Aorta (tissue), 5 donors: ENCODE measurements around the gene MRPS2. TPM values are rescaled to one million over a fixed set of nuclear protein-coding genes. Genes with fewer than 3 reads are reported as not detected.

Source experiments
- ATAC-seq: fragments of 200-7000 bp; cut with Tn5 transposase; one replicate; pipeline ENCODE4 v1.9.1; 2022; ENCODE audit warnings: moderate library complexity; ENCODE audit not compliant: low FRiP score
- DNase-seq, 2 donors: peaks; one replicate each; pipeline ENCODE4 v3.0.0-alpha.2; 2020
- H3K27ac ChIP-seq, 2 donors: one replicate each; pipeline ENCODE4 v1.5.1; 2013; ENCODE audit warnings: low read length in 2 of 2, mild to moderate bottlenecking in 2 of 2, moderate library complexity in 2 of 2, control low read depth in 1 of 2, inconsistent platforms in 1 of 2, low read depth in 1 of 2
- H3K27me3 ChIP-seq, 2 donors: one replicate each; pipeline ENCODE4 v1.6.1; 2013; ENCODE audit warnings: control low read depth in 1 of 2, low read length in 1 of 2, mild to moderate bottlenecking in 1 of 2, moderate library complexity in 1 of 2; ENCODE audit not compliant: insufficient read depth in 2 of 2, control insufficient read depth in 1 of 2
- H3K36me3 ChIP-seq, 2 donors: one replicate each; pipeline ENCODE4 v1.6.1; 2013; ENCODE audit warnings: control low read depth in 1 of 2, low read length in 1 of 2, mild to moderate bottlenecking in 1 of 2; ENCODE audit not compliant: insufficient read depth in 2 of 2, control insufficient read depth in 1 of 2
- H3K4me1 ChIP-seq, 2 donors: one replicate each; pipeline ENCODE4 v1.6.1; 2013; ENCODE audit warnings: low read length in 2 of 2, control low read depth in 1 of 2, mild to moderate bottlenecking in 1 of 2, moderate library complexity in 1 of 2; ENCODE audit not compliant: insufficient read depth in 2 of 2, control insufficient read depth in 1 of 2
- H3K4me3 ChIP-seq, 2 donors: one replicate each; pipeline ENCODE4 v1.5.1; 2013; ENCODE audit warnings: low read length in 2 of 2, control low read depth in 1 of 2, mild to moderate bottlenecking in 1 of 2
- H3K9me3 ChIP-seq: one replicate; pipeline ENCODE4 v1.6.1; 2013; ENCODE audit warnings: mild to moderate bottlenecking, low read length; ENCODE audit not compliant: control insufficient read depth
- WGBS, 2 donors: extraction: QIAGEN DNeasy Blood & Tissue Kit; methylation state at CpG; one replicate each; pipeline ENCODE4 v1.1.7; 2013; 5-methylcytosine and 5-hydroxymethylcytosine counted together
- intact Hi-C, 2 donors: fragments of 100-400 bp; cut with DNase I; formaldehyde crosslinking; loops; one replicate each; pipeline versions ENCODE4 v1.14.2 to v1.15.0; 2022
- polyA plus RNA-seq, 2 donors: library from polyadenylated mRNA; stranded (reverse); fragments of 200-250 nt; gene quantifications; one replicate each; pipeline ENCODE4 v1.2.3, GENCODE V29; 2013
- total RNA-seq, 2 donors: library from RNA; stranded (reverse); fragmentation: NEBNext Ultra II Directional; extraction: Animal tissue kit (Norgen Biotek cat#: 25700); gene quantifications; one replicate each; pipeline ENCODE4 v1.2.1, GENCODE V29; 2021
- donor health status: healthy with polysubstance abuse.
- donor health status: Bipolar disorder and iron deficiency.
- donor health status: DM: no; HTN: no; CAD: no.
- donor health status: DM: no; HTN: no; CAD: no.
- donor health status: DM: yes; HTN: yes; CAD: no.

Gene MRPS2
- total and polyA plus RNA-seq, 4 donors: 15.5 to 30.5 (median 18.3) TPM

DNA sequence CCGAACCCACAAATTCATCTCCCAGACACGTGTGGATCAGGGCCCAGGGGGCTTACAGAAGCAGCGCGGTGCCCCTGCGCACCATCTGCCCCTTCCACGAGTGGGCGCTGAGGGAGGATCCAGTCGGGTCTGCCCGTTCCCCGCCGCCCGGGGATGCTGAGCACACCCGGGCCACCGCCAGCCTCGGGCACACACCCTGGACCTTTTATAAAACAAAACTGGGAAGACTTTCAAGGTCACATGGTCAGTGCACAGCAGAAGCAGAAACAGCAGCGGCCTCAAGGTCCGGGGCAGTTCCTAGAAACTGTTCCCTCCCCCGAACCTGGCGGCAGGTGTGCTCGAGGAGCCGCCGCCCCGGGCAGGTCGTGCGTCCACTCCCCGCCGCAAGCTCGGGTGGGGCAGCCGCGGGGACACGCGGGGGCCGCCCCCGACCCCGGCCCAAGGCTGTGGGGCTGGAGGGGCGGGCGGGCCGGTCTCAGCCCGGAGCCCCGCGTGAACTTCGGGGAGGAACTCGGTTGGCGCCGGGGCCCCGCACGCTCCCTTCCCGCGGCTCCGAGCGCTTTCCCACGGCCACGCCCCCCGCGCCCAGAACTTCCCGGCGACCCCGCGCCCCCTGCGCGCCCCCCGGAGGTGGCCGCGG lies 21.5 kb upstream of the MRPS2 start:
- no peak overlapping the region for H3K27ac ChIP-seq
- intact Hi-C loops: no loop called here
- no peaks in the 10 kb centered on the region for H3K9me3 ChIP-seq
- H3K4me1 ChIP-seq: no peaks in the 10 kb centered on the region
- ATAC-seq (peak; percentile 70), DNase-seq (peak in 1 of 2 donors; percentile 64)
- peak overlapping the region; percentile 89 to 96 for H3K4me3 ChIP-seq
- 1% methylated on average over 41 to 64 of the region's 64 CpGs for WGBS, 2 donors
- no peaks in the 10 kb centered on the region for H3K36me3 ChIP-seq
- no peaks in the 10 kb centered on the region for H3K27me3 ChIP-seq

GRCh38 chr9:135479469-135480052 lies 20.9 kb upstream of the MRPS2 start, which contains the start of gene PPP1R26:
Gene PPP1R26, plus strand, starts transcription at chr9:135479782. Its CDS starts 4,729 bp downstream, at chr9:135484511.
- Histone ChIP-seq H3K4me1 (no peaks in the 10 kb centered on the region), H3K9me3 (no peaks in the 10 kb centered on the region), H3K27ac (no peak within 1 kb of the TSS), H3K36me3 (no peaks in the 10 kb centered on the region), H3K4me3 (peak within 1 kb of the TSS; percentile 89 to 96), H3K27me3 (no peaks in the 10 kb centered on the region)
- intact Hi-C loops: loop anchor here in 1 of 2 donors (2.0 kb wide), 1 partner anchor 19 kb away; a partner anchor contains a TSS
- ATAC-seq (no peak), DNase-seq (no peak)
- 1% methylated on average over 14 to 103 of the region's 103 CpGs for WGBS, 2 donors

- DNase-seq (no peak), ATAC-seq (peak; percentile 33)
- intact Hi-C loops: loop anchor here in 1 of 2 donors (2.0 kb wide), 1 partner anchor 18 kb away; a partner anchor contains a TSS
- H3K36me3 ChIP-seq: peaks cover 0 to 1% of the 10 kb centered on the region in 2 donors
- 1% methylated on average over 66 to 76 of the region's 76 CpGs for WGBS, 2 donors
- H3K4me1 ChIP-seq: no peaks in the 10 kb centered on the region
- H3K27me3 ChIP-seq: no peaks in the 10 kb centered on the region
- no peak overlapping the region for H3K27ac ChIP-seq
- H3K9me3 ChIP-seq: no peaks in the 10 kb centered on the region
- peak overlapping the region; percentile 89 to 96 for H3K4me3 ChIP-seq
Observed at GRCh38 chr9:135480071-135480939, 20.2 kb upstream of the MRPS2 start.

DNA sequence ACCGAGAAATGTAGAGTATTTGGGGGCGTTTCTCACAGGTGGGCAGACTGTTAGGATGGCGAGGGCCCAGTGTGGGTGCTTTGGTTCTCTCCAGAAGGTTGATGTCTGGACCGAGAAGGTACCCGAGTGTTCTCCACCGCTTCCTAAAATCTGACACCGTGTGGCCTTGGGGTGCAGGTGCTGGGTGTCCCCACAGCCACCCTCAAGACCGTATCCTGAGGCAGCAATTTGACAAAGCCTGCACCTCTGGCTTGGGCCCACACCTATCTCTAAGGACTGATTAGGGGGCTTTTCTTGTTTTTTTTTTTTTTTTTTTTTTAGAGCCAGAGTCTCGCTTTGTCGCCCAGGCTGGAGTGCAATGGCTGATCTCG lies 19.6 kb upstream of the MRPS2 start:
- DNase-seq (no peak), ATAC-seq (no peak)
- Histone ChIP-seq H3K36me3 (peaks cover 0 to 2% of the 10 kb centered on the region in 2 donors), H3K9me3 (no peaks in the 10 kb centered on the region), H3K27ac (no peak overlapping the region), H3K4me1 (no peaks in the 10 kb centered on the region), H3K27me3 (no peaks in the 10 kb centered on the region), H3K4me3 (no peak overlapping the region)
- intact Hi-C loops: loop anchor here in 1 of 2 donors (2.0 kb wide), 1 partner anchor 18 kb away; a partner anchor contains a TSS
- WGBS, 2 donors: 51 to 55% methylated on average over 11 of the region's 11 CpGs

DNA sequence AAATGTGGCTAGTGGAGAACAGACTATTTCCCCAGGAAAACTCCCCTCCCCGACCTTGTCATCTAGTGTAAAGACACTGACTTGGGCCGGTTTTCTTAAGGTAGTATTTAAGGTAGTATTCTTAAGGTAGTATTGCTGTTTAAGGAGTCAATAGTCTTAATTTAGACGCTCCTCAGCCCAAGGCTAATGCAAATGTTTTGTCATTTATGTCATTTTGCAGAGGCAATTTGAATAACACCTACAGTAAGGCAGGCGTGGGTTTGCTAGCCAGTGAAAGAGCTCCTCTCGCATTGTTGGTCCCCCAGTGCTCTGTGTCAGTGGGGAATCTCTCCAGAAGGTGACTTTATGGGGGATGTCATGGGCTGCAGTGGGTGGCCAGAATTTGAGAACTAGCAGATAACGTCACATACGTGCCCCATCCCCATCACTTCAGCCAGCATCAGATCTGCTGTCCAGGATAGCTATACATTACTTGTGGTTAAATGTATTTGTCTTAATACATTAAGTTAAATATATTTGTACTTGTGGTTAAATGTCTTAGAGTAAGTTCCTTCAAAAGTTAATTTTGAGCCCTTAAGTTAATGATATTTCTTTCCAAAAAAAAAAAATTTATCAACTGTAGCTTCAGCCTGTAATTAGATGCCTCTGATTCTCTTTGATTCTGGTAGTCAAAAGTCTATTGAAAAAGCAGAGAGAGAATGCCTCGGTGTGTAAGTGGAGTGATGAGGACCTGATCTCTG lies 18.3 kb upstream of the MRPS2 start:
- no peak for ATAC-seq
- no peaks in the 10 kb centered on the region for H3K27me3 ChIP-seq
- no peak overlapping the region for H3K27ac ChIP-seq
- WGBS, 2 donors: 84 to 85% methylated on average over 8 of the region's 8 CpGs
- H3K4me3 ChIP-seq: no peak overlapping the region
- H3K9me3 ChIP-seq: no peaks in the 10 kb centered on the region
- H3K4me1 ChIP-seq: no peaks in the 10 kb centered on the region
- DNase-seq: no peak
- peaks cover 0 to 2% of the 10 kb centered on the region in 2 donors for H3K36me3 ChIP-seq
- intact Hi-C loops: no loop called here

- DNase-seq (no peak), ATAC-seq (no peak)
- intact Hi-C loops: no loop called here
- Histone ChIP-seq H3K27me3 (no peaks in the 10 kb centered on the region), H3K27ac (no peak overlapping the region), H3K36me3 (peaks cover 0 to 2% of the 10 kb centered on the region in 2 donors), H3K9me3 (no peaks in the 10 kb centered on the region), H3K4me1 (no peaks in the 10 kb centered on the region), H3K4me3 (no peak overlapping the region)
- WGBS, 2 donors: 96% methylated on average over 46 to 47 of the region's 47 CpGs
Observed at GRCh38 chr9:135484460-135485277, 15.8 kb upstream of the MRPS2 start.

DNA sequence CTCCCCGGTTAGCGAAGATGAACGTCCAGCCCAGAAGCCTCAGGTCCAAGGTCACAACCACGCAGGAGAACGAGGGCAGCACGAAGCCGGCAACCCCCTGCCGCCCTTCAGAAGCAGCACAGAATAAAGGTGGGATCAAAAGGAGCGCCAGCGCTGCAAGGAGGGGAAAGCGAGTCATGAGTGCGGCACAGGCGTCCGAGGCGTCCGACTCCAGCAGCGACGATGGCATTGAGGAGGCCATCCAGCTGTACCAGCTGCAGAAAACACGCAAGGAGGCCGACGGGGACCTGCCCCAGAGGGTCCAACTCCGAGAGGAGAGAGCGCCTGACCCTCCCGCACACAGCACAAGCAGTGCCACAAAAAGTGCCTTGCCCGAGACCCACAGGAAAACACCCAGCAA lies 15.1 kb upstream of the MRPS2 start:
- no peak overlapping the region for H3K4me3 ChIP-seq
- WGBS, 2 donors: 97 to 98% methylated on average over 25 of the region's 25 CpGs
- DNase-seq: no peak
- no peak overlapping the region for H3K27ac ChIP-seq
- H3K27me3 ChIP-seq: no peaks in the 10 kb centered on the region
- H3K4me1 ChIP-seq: no peaks in the 10 kb centered on the region
- no peaks in the 10 kb centered on the region for H3K9me3 ChIP-seq
- no peak for ATAC-seq
- intact Hi-C loops: no loop called here
- peaks cover 0 to 2% of the 10 kb centered on the region in 2 donors for H3K36me3 ChIP-seq
